ENCODE data around the gene BCL2. TPM values are rescaled to one million over a fixed set of nuclear protein-coding genes. Genes with fewer than 3 reads are reported as not detected.
"Not testable (repeated sequence)": the region's sequence is repeated elsewhere in the genome, so short reads cannot be mapped to it uniquely, and the experiment has no call there.

Gene BCL2
- total and polyA plus RNA-seq, 2 experiments from 2014 or later, result 0.02 to 0.98 TPM

DNA sequence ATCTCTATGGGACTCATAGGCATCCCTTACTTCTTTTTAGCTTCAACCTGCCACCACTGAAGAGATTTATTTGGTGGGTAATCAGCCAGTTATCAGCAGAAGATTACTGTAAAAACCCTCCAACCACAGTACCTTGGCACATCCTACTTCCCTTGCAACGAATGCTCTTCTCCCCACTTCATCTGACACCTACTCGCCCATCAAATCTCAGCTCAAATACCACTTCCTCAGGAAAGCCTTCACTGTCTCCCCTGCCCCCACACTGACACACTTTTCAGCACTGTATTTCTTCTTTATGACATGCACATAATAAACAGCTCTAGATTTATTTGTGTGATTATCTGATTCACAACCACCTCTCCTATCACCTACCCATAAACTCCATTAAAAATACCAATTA, 44.4 kb upstream of the BCL2 start:
- TF ChIP-seq, protein P1, sequence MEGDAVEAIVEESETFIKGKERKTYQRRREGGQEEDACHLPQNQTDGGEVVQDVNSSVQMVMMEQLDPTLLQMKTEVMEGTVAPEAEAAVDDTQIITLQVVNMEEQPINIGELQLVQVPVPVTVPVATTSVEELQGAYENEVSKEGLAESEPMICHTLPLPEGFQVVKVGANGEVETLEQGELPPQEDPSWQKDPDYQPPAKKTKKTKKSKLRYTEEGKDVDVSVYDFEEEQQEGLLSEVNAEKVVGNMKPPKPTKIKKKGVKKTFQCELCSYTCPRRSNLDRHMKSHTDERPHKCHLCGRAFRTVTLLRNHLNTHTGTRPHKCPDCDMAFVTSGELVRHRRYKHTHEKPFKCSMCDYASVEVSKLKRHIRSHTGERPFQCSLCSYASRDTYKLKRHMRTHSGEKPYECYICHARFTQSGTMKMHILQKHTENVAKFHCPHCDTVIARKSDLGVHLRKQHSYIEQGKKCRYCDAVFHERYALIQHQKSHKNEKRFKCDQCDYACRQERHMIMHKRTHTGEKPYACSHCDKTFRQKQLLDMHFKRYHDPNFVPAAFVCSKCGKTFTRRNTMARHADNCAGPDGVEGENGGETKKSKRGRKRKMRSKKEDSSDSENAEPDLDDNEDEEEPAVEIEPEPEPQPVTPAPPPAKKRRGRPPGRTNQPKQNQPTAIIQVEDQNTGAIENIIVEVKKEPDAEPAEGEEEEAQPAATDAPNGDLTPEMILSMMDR (IDR thresholded peaks at IDR 0.05; ENCODE audit: low read depth, low read length), result no peak
- H3K4me3 ChIP-seq, result no peak overlapping the region
- H3K4me1 ChIP-seq (ENCODE audit: low read depth), result peaks cover 5% of the 10 kb centered on the region
- no peak overlapping the region for H3K27ac ChIP-seq
- H3K27me3 ChIP-seq, result no peaks in the 10 kb centered on the region
- H3K9me3 ChIP-seq (ENCODE audit: low read depth), result no peaks in the 10 kb centered on the region
- H3K36me3 ChIP-seq, result peaks cover 23% of the 10 kb centered on the region
- DNase-seq (ENCODE audit: low read depth in 1 of 2, low spot score in 1 of 2), result no peak

DNA sequence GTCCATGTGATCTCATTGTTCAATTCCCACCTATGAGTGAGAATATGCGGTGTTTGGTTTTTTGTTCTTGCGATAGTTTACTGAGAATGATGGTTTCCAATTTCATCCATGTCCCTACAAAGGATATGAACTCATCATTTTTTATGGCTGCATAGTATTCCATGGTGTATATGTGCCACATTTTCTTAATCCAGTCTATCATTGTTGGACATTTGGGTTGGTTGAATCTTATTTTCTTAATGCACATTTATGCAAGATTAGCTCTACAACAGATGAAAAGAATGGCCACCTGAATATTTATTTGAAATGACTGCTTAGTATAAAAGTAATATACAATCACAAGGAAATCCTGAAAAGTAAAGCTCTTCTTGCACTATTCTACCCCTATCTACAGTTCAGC, 43.9 kb upstream of the BCL2 start:
- not testable (repeated sequence) for H3K4me1 ChIP-seq (ENCODE audit: low read depth)

DNA sequence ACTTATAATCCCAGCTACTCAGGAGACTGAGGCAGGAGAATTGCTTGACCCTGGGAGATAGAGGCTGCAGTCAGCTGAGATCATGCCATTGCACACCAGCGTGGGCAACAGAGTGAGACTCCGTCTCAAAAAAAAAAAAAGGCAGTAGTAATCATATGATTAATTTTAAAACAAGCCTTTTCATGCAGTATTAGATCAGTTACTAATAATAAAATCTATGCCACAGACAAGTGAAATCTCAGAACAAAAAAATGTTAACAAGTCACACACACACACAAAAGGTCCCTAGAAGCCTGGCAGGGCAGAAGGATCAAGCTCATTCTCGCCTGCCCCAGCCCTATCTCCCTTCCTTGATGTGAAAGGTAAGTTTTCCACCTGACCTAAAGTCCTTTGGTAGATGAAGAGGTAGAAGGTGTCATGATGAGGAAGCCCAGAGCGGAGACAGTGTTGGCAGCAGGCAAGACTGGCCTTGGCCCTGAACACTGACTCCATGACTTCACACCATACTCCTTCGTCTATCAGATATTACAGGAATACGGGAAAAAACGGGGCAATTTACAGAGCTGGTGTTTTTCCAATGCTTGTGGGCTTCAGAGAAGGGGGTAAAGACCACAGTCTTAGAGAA, 36.8 kb upstream of the BCL2 start:
- DNase-seq (ENCODE audit: low read depth in 1 of 2, low spot score in 1 of 2), result no peak
- H3K27me3 ChIP-seq, result no peaks in the 10 kb centered on the region
- no peaks in the 10 kb centered on the region for H3K9me3 ChIP-seq (ENCODE audit: low read depth)
- H3K27ac ChIP-seq, result no peak overlapping the region
- H3K4me3 ChIP-seq, result no peak overlapping the region
- H3K36me3 ChIP-seq, result peaks cover 48% of the 10 kb centered on the region
- TF ChIP-seq, protein P1 (IDR thresholded peaks at IDR 0.05; ENCODE audit: low read depth, low read length), result no peak
- H3K4me1 ChIP-seq (ENCODE audit: low read depth), result no peaks in the 10 kb centered on the region

More for the DNA sequence above, 43.9 kb upstream of the BCL2 start:
- H3K9me3 ChIP-seq (ENCODE audit: low read depth); DNase-seq (ENCODE audit: low read depth in 1 of 2, low spot score in 1 of 2); H3K27ac ChIP-seq; H3K27me3 ChIP-seq; H3K4me3 ChIP-seq: not testable (repeated sequence)
- peaks cover 23% of the 10 kb centered on the region for H3K36me3 ChIP-seq

DNA sequence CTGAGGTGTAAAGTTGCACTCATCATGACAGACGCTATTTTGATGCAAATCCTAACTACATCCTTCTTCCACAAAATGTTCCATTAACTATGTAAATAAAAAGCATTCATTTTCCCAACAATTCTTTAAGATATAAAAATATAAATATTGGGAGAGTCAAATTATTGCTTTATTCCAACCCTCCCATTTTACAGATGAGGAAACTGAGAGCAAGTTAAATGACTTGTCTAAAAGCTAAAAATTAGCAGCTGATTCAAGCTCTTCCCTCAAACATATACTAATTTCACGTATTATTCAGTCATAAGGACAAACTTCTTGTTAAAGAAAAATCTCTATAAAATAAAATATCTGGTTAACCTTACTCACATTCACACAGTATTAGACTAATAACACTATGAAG, 30.7 kb upstream of the BCL2 start:
- H3K9me3 ChIP-seq (ENCODE audit: low read depth), result no peaks in the 10 kb centered on the region
- H3K27me3 ChIP-seq, result no peaks in the 10 kb centered on the region
- no peaks in the 10 kb centered on the region for H3K4me1 ChIP-seq (ENCODE audit: low read depth)
- H3K36me3 ChIP-seq, result peaks cover 58% of the 10 kb centered on the region
- TF ChIP-seq, protein P1 (IDR thresholded peaks at IDR 0.05; ENCODE audit: low read depth, low read length), result no peak
- DNase-seq (ENCODE audit: low read depth in 1 of 2, low spot score in 1 of 2), result no peak
- H3K4me3 ChIP-seq, result no peak overlapping the region
- no peak overlapping the region for H3K27ac ChIP-seq

DNA sequence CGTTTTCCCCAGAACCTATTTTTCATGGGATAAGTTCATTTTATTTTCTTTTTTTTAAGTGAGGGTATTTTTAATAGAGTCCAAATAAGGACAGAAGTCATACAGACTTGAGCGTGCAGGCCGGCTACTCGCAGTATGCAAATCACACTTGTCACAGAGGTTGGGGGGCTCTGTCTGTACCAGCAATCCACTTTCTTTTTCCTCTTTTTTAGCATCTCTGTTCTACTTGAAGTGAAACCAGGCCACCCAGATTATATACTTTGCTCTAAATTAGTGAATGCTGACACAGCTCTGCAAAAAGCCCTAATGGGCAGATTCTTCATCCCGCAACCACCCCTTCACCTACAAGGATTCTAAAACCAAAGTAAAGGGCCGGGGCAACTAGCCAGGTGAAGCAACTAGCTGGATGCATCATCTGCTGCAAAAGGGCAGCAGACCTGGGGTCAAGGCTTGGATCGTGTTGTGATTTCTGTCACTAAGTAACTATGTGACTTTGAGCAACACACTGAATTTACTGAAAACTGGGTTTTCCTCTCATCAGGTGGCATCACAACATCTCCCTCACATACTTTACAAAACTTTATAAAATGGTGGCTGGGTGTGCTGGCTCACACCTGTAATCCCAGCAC, 29.1 kb upstream of the BCL2 start:
- TF ChIP-seq, protein P1 (IDR thresholded peaks at IDR 0.05; ENCODE audit: low read depth, low read length), result no peak
- DNase-seq (ENCODE audit: low read depth in 1 of 2, low spot score in 1 of 2), result no peak
- no peaks in the 10 kb centered on the region for H3K9me3 ChIP-seq (ENCODE audit: low read depth)
- no peaks in the 10 kb centered on the region for H3K4me1 ChIP-seq (ENCODE audit: low read depth)
- H3K27ac ChIP-seq, result no peak overlapping the region
- no peak overlapping the region for H3K4me3 ChIP-seq
- H3K27me3 ChIP-seq, result no peaks in the 10 kb centered on the region
- peaks cover 45% of the 10 kb centered on the region for H3K36me3 ChIP-seq

DNA sequence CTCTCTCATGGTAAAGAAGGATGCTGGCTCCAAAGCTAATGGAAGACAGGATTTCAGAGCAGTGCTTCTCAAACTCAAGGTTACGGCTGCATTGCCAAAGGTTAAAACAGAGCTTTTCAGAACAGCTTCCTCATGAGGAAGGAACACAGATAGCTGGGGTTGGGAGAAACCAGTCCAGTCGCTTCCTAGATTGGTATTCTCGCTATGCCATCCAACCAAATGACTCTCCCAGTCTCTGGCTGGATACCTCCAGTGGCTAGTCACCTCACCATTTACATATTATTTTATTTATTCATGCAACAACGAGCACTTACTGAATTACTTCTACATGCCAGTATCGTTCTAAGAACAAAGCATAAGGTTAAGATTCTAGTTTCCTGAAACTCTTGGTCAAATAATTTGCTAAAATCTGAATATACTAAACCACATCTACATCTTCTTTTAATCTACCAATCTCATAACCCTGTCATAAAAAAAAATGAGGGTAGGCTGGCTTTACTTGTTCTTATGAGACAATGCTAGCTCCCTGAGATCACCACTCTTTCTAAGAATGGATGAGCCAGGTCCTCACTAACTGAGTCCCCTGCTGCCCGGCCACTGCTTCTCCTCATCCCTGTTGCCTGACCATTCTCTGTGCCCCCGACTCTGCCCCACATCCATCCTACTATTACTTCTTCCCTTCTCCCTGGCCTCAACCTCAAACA, 27.1 kb upstream of the BCL2 start:
- TF ChIP-seq, protein P1 (IDR thresholded peaks at IDR 0.05; ENCODE audit: low read depth, low read length), result no peak
- Histone ChIP-seq H3K9me3 (ENCODE audit: low read depth) (no peaks in the 10 kb centered on the region), H3K36me3 (peaks cover 40% of the 10 kb centered on the region), H3K4me1 (ENCODE audit: low read depth) (no peaks in the 10 kb centered on the region), H3K4me3 (no peak overlapping the region), H3K27me3 (no peaks in the 10 kb centered on the region), H3K27ac (no peak overlapping the region)
- no peak for DNase-seq (ENCODE audit: low read depth in 1 of 2, low spot score in 1 of 2)

Data from cardiac muscle cell (in vitro differentiated cells and primary cell).